Germinal center (tissue), 1 donor: ENCODE data around the gene NTRK3.
"Not testable (repeated sequence)": the region's sequence is repeated elsewhere in the genome, so short reads cannot be mapped to it uniquely, and the experiment has no call there.

Experiments
- DNase-seq: peaks from one replicate; pipeline ENCODE4 v3.0.0; 2012; ENCODE audit warnings: mixed read lengths, low spot score

Gene NTRK3

DNA sequence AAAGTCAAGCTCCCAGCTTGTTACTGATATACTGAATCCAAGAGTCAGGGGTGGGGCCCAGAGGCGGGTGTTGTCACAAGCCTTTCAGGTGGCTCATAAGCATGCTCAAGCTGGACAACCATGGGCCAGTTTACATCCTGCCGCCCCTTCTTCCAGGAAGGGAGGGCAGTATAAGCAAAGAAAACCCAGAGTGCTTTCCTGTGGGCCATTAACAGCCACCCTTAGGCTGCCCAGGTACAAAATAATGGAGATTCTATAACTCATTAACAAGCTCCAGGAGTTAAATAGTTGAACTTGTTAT, 183.2 kb downstream of the NTRK3 start:
- no peak for DNase-seq

DNA sequence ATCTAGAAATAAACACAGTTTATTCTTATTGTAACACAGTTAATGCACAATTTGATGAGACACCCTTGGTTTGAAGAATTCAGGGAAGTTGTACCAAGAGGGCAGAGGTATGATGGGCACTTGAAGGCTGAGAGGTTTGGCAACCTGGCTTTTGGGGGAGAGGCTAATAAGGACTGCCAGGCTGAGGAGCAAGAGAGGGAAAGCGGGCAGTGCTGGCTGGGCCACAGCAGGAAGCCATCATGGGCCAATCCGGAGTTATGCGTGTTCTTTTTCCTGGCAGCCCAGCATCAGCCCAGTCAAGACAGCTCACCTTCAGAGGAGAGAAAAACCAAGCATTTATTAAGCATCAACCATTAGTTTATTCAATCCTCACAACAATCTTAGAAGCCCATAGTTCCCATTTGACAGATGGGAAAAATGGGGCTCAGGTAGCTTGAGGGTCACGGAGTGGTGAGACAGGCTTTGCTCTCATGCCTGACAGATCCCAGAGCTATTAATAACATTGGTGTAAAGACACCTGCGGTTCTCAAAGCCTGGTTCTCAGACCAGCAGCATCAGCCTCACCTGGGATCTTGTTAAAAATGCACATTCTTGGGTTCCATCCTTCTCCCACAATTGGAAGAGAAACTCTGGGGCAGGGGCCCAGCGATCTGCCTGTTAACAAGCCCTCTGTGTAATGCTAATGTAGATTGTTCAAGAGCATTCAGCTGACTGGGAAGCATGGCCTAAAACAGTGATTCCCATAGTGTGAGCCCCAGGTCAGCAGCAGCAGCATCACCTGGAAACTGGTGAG, 183.7 kb downstream of the NTRK3 start:
- no peak for DNase-seq

DNA sequence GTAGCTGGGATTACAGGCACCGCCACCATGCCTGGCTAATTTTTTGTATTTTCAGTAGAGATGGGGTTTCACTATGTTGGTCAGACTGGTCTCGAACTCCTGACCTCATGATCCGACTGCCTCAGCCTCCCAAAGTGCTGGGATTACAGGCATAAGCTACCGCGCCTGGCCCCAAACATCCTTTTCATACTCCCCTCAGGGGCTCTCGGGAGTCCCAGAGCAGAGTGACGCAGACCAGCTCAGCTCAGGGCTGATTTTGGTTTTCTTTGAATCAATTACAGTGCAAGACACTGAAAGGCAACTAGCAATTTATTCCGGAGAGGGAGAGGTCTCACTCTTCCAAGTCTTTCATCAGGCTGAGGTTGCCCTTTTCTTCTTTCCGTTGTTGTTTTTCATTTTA, 184.4 kb downstream of the NTRK3 start:
- not testable (repeated sequence) for DNase-seq

DNA sequence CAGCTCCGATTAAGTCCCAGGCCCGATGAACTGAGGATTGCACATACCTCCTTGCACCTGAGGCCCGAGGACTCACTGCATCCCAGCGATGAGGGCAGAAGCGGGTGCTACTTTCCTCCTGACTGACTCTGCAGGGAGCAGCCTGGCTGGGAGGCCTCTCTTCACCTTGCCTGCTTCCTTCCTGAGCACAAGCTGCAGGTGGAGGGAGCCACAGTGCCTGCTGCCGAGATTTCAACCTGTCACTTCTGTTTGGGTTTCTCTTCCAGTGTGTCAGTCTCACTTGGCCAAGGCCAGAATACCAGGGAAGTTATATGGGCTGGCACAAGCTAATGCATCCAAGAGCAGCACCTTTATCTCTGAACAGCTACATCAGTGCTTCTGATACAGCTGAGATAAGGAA, 185.4 kb downstream of the NTRK3 start:
- DNase-seq, result no peak

DNA sequence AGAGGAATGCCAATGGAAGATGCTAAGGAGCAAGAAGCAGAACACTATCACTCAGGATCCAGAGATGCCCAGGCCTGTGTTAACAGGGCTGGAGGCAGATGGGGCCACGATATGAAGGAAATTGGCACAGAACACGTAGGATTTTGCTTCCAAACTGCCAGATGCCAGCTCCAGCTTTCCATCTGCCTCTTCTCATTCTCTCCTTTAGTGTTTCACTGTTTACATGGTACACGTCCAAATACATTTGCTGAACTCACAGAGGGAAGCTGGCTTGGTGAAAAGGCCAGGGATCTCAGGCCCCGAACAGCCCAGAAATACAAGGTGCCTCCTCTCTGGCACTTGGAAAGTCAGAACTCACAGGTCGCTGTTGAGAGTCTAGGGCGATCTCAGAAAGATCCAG, 187.0 kb downstream of the NTRK3 start:
- no peak for DNase-seq

DNA sequence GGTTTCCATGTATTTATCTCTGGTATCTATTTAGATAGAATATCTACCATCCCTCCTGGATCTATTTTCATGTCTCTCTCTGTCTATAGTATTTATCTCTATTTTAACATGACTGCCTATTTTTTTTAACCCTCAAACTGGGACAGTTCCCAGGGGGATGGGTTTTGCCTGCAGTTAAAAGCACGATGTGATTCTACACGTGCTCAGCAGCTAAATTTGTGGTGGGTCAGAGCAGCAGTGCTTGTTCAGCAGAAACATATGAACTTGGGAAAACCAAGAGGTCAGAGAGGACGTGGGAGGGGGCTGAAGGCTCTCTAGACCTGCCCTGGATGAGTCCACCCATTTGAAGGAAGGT, 189.2 kb downstream of the NTRK3 start:
- DNase-seq, result no peak

DNA sequence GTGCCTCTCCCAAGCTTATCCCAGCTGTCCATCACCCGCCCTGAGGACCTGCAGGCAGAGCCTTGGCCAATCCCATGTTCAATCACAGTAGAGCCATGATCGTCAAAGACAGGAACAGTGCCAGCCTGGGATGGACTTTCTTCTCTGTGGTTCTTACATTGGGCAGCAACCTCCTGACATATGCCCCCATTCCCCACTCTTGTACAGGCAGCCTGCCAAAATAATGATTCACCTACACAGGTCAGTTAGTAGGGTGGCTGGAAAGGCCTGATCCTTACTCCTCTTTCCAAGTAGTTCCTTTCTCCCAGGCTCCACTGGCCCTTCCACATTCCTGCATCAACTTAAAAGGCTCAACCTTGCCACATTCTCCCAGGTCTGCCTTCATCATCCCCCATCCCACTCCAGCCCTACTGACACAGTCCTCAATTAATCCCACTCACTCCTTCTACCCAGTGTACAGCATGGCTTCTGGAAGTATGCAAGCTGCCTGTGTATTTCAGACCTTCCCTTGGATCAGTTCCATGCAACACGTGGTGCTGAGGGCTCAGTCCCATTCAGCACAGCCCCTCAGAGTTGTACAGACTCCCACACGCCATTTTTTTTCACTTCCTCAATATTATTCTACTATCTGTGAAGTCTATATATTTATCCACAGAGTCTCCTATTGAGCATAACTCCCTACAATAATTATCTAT, 189.8 kb downstream of the NTRK3 start:
- no peak for DNase-seq

DNA sequence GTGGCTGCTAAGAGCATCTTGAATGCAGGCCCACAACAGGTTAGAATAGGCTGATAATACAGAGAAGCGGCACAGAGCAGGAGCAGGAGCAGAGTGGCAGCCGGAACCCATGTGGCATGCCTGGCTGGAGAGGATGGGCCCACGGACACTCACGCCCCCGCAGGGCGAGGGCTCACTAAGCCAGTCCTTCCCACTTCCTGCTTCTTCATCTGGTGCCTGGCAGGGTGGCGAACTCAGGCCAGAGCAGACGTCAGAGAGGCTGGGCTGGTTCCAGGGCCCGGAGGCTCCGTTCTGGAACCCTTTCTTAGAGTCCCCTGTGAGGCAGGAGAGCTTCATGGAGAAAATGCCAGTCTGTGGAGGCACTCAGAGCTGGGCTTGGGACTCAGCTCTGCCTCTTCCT, 195.1 kb downstream of the NTRK3 start:
- no peak for DNase-seq

DNA sequence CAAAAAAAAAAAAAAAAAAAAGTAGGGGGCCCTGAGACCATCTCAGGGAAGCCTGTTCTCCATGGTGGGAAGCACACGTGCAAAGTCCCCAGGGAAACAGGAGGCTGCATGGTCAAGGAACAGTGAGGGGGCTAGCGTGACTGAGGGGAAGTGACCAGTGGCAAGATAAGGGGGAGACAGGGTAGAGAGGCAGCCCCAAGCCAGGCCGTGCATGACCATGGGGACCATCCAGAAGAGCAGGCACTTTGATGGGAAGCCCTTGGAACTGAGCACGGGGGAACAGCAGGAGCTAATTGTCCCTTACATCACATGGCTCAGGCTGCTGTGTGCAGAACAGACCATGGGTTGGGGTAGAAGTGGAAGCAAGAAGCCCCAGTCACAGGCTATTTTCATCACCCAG, 196.2 kb downstream of the NTRK3 start:
- no peak for DNase-seq

DNA sequence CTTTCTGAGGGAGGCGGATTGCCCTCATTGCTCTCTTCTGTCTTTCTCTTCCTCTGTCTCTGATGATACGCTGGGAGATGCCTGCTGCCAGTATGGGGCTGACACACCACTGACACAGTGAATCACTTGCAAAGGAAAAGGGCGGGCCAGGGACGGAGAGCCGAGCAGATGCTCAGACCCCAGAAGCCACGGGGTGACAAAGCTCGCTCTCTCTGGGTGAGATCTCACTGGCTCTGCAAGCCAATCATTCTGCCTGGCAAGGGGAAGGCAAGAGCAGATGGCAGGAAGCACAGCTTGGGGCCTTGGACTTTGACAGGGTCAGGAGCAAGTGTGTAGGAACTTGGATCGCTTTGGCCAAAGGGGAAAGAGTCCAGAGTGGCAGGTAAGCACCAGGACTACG, 198.7 kb downstream of the NTRK3 start:
- DNase-seq, result no peak

DNA sequence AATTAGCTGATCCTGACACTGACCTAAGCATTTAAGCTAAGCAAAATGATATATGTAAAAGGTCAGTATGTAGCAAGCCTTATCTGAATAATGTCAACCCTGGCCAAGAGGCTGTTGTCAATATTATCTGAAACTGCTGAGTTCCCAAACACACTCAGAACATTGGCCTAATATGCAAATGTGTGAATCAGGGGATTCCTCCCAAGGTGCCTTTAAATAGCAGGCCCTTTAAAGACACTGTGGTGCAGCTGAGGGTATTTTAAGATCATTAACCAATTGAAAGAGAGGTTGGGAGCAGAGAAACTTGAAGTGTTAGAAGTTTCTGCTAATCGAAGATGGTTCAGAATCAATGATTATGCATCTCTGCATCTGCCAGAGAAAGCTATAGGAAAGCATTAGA, 207.0 kb downstream of the NTRK3 start:
- DNase-seq, result no peak

DNA sequence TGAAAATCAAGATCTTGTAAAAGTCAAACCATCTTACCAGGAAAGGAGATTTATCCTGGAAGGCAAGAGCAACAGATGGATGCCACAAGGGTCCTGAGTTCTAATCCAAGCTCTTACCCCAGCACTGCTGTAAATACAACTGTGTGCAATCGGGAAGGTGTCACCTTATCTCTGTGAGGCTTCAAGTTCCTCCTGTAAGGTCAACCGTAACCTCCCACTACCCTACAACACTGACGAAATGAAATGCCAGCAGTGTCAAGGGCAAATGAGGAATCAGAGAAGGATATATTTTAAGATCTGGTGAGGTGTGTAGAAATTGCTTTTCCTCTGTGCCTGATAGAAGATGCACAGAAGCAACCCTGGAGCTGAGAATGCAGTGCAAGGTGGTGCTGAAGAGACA, 207.8 kb downstream of the NTRK3 start:
- no peak for DNase-seq

DNA sequence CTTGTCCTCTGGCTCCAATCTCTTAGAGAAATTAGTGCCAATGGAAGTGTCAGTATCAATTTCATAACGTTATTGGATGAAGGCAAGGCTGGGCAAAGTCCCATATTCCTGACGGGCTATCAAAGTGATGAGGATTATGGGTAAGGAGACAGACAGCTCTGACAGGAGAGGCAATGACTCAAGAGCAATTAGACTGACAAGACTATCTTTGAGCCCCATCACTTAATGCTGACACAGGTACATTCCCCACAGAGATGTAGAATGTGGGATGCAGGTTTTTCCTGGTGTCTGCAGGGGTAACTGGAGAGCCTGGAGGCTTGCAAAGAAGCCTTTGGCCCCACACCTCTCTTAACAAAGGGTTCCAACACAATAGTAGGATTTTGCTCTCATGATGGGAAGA, 208.3 kb downstream of the NTRK3 start:
- DNase-seq, result no peak

DNA sequence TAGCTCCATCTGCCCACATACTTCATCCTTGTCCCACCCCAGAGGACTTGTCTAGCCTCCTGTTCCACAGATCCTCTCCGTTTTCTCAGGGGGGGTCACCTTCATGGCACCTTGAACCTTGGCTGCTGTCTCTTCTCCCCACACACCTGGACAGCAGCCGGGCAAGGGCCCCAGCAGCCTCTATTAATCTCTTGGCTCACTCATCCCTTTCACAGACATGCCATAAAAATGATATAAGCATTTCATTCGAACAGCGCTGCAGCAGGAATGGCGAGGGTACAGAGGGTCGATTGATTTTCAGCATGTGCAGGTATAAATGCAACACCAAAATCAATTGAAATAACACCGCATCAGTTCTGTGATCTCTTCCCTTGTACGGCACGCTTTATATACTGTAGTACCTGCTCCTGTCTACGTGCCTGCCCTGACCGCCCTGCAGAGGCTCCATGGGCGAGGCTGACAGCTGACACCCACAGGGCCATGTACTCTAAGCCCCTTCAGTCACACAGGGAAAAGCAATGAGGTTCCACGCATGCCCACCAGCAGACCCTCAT, 209.9 kb downstream of the NTRK3 start:
- no peak for DNase-seq

DNA sequence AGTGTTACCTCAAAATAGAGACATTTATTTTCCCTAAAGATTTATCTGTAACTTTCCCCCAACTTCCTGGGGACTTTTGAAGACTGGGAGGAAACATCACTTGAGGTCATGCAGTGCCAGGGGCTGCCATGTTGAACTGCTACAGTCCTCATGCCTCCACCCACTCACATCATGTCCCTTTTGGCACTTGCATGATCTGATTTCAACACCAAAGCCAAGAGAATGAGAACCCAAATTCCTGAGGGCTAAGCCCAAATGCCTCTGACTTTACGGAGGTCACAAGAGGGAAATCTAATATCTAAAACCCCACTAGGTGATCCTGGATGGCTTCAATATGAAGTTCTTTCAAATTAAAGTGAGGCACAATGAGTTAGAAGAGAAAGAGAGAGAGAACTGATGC, 213.1 kb downstream of the NTRK3 start:
- no peak for DNase-seq

DNA sequence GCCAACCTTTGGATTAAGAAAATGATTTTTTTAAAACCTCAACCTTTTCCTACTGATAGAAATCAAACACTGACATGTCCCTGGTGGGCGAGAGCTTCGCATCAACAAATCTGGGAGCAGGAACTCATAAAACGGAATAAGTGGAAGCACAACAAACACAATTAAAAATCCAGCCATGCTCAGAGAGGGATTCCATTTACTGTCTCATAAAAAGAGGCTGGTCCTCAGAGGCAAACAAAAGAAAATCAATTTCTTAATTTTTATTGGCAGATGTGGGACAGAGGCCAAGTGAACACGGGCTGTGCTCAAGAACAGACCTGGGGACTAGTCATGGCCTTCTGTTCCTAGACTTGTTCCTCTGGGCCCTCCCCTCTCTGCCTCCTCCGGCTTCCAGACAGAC, 214.5 kb downstream of the NTRK3 start:
- DNase-seq, result no peak

DNA sequence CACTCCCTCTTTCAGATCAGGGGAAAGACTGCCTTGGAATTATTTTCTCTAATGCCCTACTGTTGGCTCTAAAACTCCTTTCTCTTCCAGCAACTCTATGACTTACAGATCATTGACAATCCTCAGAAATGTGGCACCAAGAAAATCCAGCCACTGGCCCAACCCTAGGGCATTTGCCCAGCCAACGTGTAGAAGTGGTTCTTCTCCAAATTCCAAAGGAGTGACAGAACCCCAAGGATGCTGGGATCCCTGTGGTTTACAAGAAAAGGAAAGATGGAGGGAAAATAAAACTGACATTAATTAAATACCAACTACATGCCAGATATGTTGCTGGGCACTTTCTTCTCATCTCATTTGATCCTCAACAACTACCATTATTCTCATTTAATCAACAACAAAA, 216.0 kb downstream of the NTRK3 start:
- no peak for DNase-seq

DNA sequence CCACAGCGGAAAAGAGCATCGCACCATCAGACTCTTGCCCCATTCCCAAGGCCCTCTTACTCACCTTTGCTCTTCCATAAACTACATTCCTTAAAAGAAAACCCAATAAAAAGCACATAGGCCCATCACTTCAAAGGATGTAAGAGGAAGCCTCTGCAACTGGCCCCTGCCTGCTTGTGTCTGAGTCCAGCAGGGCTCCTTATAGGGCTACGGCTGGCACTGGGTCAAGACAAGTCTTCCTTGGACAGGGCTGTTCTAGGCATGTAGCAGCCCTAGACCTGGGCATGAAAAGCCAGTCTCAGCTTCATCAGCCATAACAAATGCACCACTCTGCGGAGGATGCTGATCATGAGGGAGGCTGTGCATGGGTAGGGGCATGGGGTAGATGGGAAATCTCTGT, 218.3 kb downstream of the NTRK3 start:
- no peak for DNase-seq

DNA sequence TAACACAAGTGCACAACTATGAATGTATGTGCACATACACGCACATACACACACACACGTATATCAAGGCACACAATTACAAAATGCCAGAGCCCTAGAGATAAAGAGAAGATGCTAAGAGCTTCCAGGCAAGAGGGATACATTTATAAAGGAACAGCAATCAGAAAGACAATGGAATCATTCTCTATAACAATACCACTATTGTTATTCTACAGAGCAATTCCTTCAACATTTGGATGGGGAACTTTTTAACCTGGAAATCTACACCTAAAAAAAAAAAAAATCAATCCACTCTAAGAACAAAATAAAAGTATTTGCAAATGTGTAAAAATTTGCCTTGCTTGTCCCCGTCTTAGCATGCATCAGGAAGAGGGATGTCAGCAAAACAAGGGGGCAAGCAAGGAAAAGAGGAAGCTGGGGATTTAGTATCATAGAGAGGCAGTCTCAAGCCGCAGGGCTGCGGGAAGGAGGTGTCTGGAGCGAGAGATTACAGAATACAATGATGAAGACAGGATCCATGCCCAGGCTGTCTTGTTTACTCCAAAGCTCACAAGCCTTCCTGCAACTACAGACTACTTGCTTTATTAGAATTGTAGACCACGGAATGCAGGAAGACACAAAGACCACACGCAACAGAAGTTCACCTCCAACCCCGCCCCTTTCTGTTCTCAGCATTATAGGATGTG, 220.2 kb downstream of the NTRK3 start:
- no peak for DNase-seq

DNA sequence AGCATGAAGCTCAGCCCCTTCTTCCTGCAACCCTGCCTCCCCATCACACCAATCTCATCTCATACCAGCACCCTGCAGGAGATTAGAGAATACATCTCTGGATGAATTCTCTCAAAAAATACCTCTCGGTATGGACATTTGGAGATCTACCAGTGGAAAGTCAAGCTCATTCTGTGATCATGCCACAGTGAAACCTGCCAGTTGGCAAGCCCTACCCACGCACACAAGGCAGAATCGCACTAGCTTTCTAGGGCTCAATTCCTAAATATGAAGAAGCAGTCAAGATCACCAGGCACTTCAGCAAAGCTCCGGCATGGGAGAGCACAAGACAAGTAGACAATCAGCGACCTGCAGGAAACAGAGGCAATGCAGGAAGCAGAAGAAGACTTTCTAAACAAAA, 221.2 kb downstream of the NTRK3 start:
- no peak for DNase-seq

DNA sequence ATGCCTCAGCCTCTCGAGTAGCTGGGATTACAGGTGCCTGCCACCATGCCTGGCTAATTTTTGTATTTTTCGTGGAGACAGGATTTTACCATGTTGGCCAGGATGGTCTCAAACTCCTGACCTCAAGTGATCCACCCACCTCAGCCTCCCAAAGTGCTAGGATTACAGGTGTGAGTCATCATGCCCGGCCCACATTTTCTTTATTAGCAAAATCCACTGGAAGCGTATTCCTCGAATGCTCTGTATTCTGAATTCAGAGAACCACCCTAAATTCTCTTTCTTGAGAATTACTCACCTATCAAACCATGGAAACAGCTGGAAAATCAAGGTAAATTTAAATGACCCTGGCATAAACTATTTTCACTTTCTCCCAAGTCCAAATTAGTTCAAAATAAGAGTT, 223.1 kb downstream of the NTRK3 start:
- DNase-seq, result not testable (repeated sequence)

DNA sequence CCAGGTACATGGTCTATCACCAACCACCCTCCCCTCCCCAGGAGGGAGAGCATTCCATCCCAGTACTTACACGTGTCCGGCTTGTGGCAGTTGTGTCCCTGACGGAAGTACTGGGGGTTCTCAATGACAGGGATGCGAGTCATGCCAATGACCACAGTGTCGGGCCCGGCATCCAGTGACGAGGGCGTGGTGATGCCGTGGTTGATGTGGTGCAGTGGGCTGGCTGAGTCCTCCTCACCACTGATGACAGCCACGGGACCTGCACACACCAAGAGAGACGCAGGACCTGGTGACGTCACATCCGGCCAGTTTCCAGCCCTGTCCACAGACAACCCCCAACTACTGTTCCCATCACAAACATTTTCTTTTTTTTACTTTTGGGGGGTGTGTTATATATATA, 223.8 kb downstream of the NTRK3 start:
- no peak for DNase-seq

DNA sequence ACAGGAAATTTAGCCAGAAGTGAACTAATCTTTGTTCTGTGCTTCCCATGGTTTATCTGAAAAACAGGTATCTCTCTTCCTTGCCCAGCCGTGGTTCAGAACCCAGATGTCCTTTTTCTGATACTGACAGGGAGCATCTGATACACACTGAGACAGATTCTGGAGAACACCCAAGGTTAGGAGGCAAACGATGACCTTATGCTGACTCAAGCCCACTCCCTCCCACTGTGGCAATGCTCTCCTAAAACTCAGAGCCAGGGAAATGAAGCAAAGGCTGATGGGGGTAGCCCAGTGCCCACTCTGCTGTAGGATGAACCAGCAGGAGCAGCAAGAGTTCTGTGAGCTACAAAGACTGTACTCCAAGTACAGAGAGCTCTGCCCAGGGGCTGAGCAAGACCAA, 225.1 kb downstream of the NTRK3 start:
- no peak for DNase-seq
